ENCODE results near the gene CDK9.

DNA sequence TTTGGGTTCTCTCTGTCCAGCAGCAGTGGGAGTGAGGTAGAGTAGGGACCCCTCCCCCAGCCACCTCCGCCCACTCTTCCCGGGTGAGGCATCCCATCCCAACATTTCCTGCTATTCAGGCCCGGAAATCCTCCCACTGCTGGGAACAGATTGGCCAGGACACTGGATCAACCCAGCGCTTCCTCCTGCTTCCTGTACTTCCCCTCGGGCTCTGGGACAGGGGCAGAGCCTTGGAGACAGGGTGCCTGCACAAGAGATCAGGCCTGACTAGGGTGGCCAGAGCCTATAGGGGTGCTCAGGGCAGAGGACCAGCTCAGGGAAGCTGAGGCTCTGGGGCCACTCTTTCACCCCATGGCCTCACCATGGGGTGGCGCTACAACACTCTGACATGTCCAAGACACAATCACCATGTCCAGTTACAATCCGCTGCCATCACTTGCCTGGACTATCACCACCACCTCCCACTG lies 21.9 kb upstream of the CDK9 start:
- no peak for TF ChIP-seq GATA3 (IDR thresholded peaks at IDR 0.05; ENCODE audit: low read depth, low read length)
- no peak for TF ChIP-seq GATA2 (IDR thresholded peaks at IDR 0.05; ENCODE audit: low read depth, low read length)
